HepG2 (cell line): ENCODE measurements around the gene GLDC. TPM values are rescaled to one million over a fixed set of nuclear protein-coding genes. Genes with fewer than 3 reads are reported as not detected.
A peak's percentile ranks its signal among the peaks of the same experiment; 100 is the strongest.

Source experiments
- KAT2B ChIP-seq: fragments of 150-350 bp; IDR thresholded peaks from 2 replicates; pipeline ENCODE4 v1.6.1; 2014; ENCODE audit warnings: low read depth, low read length, borderline replicate concordance
- KDM1A ChIP-seq: IDR thresholded peaks from 2 replicates; pipeline ENCODE4 v1.6.1; 2016; ENCODE audit warnings: missing compliant biosample characterization
- MED13 ChIP-seq: sonication (generic); formaldehyde crosslinking; IDR thresholded peaks from 2 replicates; pipeline ENCODE4 v1.5.0; 2020; ENCODE audit warnings: missing genetic modification reagents
- MTF1 ChIP-seq: sonication (generic); formaldehyde crosslinking; IDR thresholded peaks from 2 replicates; pipeline ENCODE4 v1.5.0; 2020; ENCODE audit warnings: missing genetic modification reagents
- NONO ChIP-seq, 2 experiments: fragments of 450-650 bp in 1 of 2; sonication (generic) in 1 of 2; formaldehyde crosslinking in 1 of 2; IDR thresholded peaks in 1 of 2; conservative IDR thresholded peaks in 1 of 2; 2 replicates each; pipeline versions ENCODE4 v1.6.1 to v1.8.0; 2017 to 2022; ENCODE audit warnings: mild to moderate bottlenecking in 1 of 2, missing genetic modification reagents in 1 of 2, moderate library complexity in 1 of 2
- NR2F6 ChIP-seq, 2 experiments: IDR thresholded peaks; 2 replicates each; pipeline ENCODE4 v1.6.1; 2016; ENCODE audit warnings: antibody characterized with exemption in 1 of 2, mild to moderate bottlenecking in 1 of 2
- PCBP1 ChIP-seq: fragments of 200-400 bp; formaldehyde crosslinking; IDR thresholded peaks from 2 replicates; pipeline ENCODE4 v1.6.1; 2017; ENCODE audit warnings: mild to moderate bottlenecking, low read depth, low read length, borderline replicate concordance
- PRMT3 ChIP-seq: sonication (generic); formaldehyde crosslinking; IDR thresholded peaks from 2 replicates; pipeline ENCODE4 v1.8.1; 2022; ENCODE audit warnings: low read depth, mild to moderate bottlenecking, moderate library complexity, missing genetic modification reagents, borderline replicate concordance
- RFX3 ChIP-seq: IDR thresholded peaks from 2 replicates; pipeline ENCODE4 v1.6.1; 2016; ENCODE audit warnings: missing biosample characterization, missing genetic modification reagents
- SAFB2 ChIP-seq: sonication (generic); formaldehyde crosslinking; IDR thresholded peaks from 2 replicates; pipeline ENCODE4 v1.5.1; 2020; ENCODE audit warnings: missing genetic modification reagents, low read depth, mild to moderate bottlenecking, borderline replicate concordance
- SP2 ChIP-seq: sonication (generic); formaldehyde crosslinking; IDR thresholded peaks from 2 replicates; pipeline ENCODE4 v1.5.1; 2020; ENCODE audit warnings: mild to moderate bottlenecking, missing genetic modification reagents
- TCF7L2 ChIP-seq: IDR thresholded peaks from 2 replicates; pipeline ENCODE4 v1.6.1; 2011; ENCODE audit warnings: mild to moderate bottlenecking, low read depth, low read length, moderate library complexity
- XBP1 ChIP-seq: sonication (generic); formaldehyde crosslinking; IDR thresholded peaks from 2 replicates; pipeline ENCODE4 v1.5.0; 2020; ENCODE audit warnings: missing genetic modification reagents
- ZBTB1 ChIP-seq: sonication (generic); formaldehyde crosslinking; IDR thresholded peaks from 2 replicates; pipeline ENCODE4 v1.4.0; 2020; ENCODE audit warnings: missing genetic modification reagents, borderline replicate concordance
- ZNF33B ChIP-seq: sonication (generic); formaldehyde crosslinking; IDR thresholded peaks from 2 replicates; pipeline ENCODE4 v1.5.1; 2020; ENCODE audit warnings: mild to moderate bottlenecking, missing genetic modification reagents
- ZNF644 ChIP-seq: IDR thresholded peaks from 2 replicates; pipeline ENCODE4 v1.6.1; 2016; ENCODE audit warnings: low read depth
- ZNF678 ChIP-seq: sonication (generic); formaldehyde crosslinking; IDR thresholded peaks from 2 replicates; pipeline ENCODE4 v1.4.0; 2020; ENCODE audit warnings: mild to moderate bottlenecking, missing genetic modification reagents
- ZNF761 ChIP-seq: sonication (generic); formaldehyde crosslinking; conservative IDR thresholded peaks from 2 replicates; pipeline ENCODE4 v1.4.0; 2020; ENCODE audit warnings: mild to moderate bottlenecking, missing genetic modification reagents
- ZSCAN12 ChIP-seq: sonication (generic); formaldehyde crosslinking; IDR thresholded peaks from 2 replicates; pipeline ENCODE4 v1.9.0; 2021; ENCODE audit warnings: mild to moderate bottlenecking, missing genetic modification reagents
- polyA plus RNA-seq, 8 experiments: library from polyadenylated mRNA; depleted of rRNA in 3 of 8; stranded (reverse) in 7 of 8; unstranded in 1 of 8; fragments of >200 nt; fragmentation: Illumina TruSeq in 4 of 8; extraction: Trizol in 4 of 8; gene quantifications; 2 replicates each; pipeline versions ENCODE4 v1.2.1 to v1.2.3, GENCODE V29; 2011 to 2016; ENCODE audit warnings: low read depth in 4 of 8, missing spikeins in 1 of 8, mixed read lengths in 1 of 8; ENCODE audit not compliant: insufficient read depth in 1 of 8
- total RNA-seq, 5 experiments: library from RNA; depleted of rRNA; stranded (reverse); fragments of >200 nt; fragmentation: Illumina TruSeq; extraction: Trizol; gene quantifications; 2 replicates each; pipeline ENCODE4 v1.2.3, GENCODE V29; 2016; ENCODE audit warnings: low read depth in 1 of 5
- TF ChIP-seq, protein P1 (sequence below): sonication (generic); formaldehyde crosslinking; IDR thresholded peaks from 2 replicates; pipeline ENCODE4 v1.8.0; 2022; ENCODE audit warnings: mild to moderate bottlenecking, missing genetic modification reagents, moderate library complexity
- TF ChIP-seq, protein P2 (sequence below): IDR thresholded peaks from 2 replicates; pipeline ENCODE4 v1.4.0; 2020; ENCODE audit warnings: mild to moderate bottlenecking, missing genetic modification reagents
- TF ChIP-seq, protein P3 (sequence below), 2 experiments: sonication (generic) in 1 of 2; formaldehyde crosslinking in 1 of 2; IDR thresholded peaks; 2 replicates each; pipeline versions ENCODE4 v1.5.1 to v1.6.1; 2011 to 2020; ENCODE audit warnings: borderline replicate concordance in 1 of 2, low read depth in 1 of 2, low read length in 1 of 2, mild to moderate bottlenecking in 1 of 2, missing genetic modification reagents in 1 of 2, moderate library complexity in 1 of 2
- TF ChIP-seq, protein P4 (sequence below): sonication (generic); IDR thresholded peaks from 2 replicates; pipeline ENCODE4 v1.6.1; 2016; ENCODE audit warnings: low read depth, borderline replicate concordance

GLDC gene
- total and polyA plus RNA-seq, 2 of the 13 experiments (the other 11 are each of a cell fraction or from before 2014, with no cell fraction given), result 59.3 to 115 TPM

DNA sequence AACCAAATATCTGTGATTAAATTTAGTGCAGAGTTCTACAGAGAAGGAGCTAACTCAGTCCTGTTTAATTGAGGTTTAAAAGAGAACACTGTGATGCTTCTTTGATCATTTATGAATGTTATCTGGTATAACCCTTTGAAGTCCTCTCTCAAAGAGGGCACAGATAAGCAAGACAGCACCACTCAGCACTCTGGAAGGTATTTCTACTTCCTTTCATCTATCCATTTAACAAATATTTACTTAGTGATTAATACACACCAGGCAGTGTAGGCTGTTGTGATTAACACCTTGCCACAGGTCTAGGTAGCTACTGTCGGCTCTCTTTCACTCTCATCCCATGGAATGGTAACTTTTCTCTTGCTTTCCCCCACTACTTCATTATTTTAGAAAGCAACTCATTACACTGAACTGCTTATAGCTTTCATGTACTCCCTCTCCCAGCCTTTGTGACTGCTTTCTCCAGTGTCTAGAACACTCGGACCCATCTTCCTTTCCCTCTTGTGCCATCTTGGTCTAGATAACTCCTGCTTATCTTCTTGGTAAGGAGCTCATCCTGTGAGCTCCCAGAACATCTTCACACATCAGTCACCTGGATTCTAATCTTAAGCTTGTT lies 54.7 kb downstream of the GLDC start (continued):
- TF ChIP-seq ZSCAN12 (CRISPR knock-in tag) (no peak), RFX3 (no peak), PRMT3 (CRISPR knock-in tag) (no peak), ZNF644 (CRISPR knock-in tag) (no peak), NONO (IDR thresholded peaks at IDR 0.05) (no peak), NONO (CRISPR knock-in tag; conservative IDR thresholded peaks at IDR 0.05) (peak; percentile 50; the same call in 1 of the 2 replicates), KDM1A (CRISPR knock-in tag) (0 out of 2 replicates have a peak, but pooled peaks have one; percentile 49), XBP1 (CRISPR knock-in tag) (no peak), SAFB2 (CRISPR knock-in tag) (no peak), KAT2B (no peak), PCBP1 (no peak), ZNF33B (no peak), ZNF761 (CRISPR knock-in tag) (no peak), ZBTB1 (CRISPR knock-in tag) (no peak), ZNF678 (CRISPR knock-in tag) (no peak), SP2 (CRISPR knock-in tag) (no peak), NR2F6 (IDR thresholded peaks at IDR 0.05) (peak; percentile 92), NR2F6 (CRISPR knock-in tag; IDR thresholded peaks at IDR 0.05) (peak; percentile 91), MTF1 (no peak), MED13 (CRISPR knock-in tag) (no peak), TCF7L2 (peak; percentile 100)
- TF ChIP-seq, protein P1, sequence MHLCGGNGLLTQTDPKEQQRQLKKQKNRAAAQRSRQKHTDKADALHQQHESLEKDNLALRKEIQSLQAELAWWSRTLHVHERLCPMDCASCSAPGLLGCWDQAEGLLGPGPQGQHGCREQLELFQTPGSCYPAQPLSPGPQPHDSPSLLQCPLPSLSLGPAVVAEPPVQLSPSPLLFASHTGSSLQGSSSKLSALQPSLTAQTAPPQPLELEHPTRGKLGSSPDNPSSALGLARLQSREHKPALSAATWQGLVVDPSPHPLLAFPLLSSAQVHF (CRISPR knock-in tag), result no peak
- TF ChIP-seq, protein P2, sequence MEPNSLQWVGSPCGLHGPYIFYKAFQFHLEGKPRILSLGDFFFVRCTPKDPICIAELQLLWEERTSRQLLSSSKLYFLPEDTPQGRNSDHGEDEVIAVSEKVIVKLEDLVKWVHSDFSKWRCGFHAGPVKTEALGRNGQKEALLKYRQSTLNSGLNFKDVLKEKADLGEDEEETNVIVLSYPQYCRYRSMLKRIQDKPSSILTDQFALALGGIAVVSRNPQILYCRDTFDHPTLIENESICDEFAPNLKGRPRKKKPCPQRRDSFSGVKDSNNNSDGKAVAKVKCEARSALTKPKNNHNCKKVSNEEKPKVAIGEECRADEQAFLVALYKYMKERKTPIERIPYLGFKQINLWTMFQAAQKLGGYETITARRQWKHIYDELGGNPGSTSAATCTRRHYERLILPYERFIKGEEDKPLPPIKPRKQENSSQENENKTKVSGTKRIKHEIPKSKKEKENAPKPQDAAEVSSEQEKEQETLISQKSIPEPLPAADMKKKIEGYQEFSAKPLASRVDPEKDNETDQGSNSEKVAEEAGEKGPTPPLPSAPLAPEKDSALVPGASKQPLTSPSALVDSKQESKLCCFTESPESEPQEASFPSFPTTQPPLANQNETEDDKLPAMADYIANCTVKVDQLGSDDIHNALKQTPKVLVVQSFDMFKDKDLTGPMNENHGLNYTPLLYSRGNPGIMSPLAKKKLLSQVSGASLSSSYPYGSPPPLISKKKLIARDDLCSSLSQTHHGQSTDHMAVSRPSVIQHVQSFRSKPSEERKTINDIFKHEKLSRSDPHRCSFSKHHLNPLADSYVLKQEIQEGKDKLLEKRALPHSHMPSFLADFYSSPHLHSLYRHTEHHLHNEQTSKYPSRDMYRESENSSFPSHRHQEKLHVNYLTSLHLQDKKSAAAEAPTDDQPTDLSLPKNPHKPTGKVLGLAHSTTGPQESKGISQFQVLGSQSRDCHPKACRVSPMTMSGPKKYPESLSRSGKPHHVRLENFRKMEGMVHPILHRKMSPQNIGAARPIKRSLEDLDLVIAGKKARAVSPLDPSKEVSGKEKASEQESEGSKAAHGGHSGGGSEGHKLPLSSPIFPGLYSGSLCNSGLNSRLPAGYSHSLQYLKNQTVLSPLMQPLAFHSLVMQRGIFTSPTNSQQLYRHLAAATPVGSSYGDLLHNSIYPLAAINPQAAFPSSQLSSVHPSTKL (CRISPR knock-in tag), result peak; percentile 98
- TF ChIP-seq, protein P3, sequence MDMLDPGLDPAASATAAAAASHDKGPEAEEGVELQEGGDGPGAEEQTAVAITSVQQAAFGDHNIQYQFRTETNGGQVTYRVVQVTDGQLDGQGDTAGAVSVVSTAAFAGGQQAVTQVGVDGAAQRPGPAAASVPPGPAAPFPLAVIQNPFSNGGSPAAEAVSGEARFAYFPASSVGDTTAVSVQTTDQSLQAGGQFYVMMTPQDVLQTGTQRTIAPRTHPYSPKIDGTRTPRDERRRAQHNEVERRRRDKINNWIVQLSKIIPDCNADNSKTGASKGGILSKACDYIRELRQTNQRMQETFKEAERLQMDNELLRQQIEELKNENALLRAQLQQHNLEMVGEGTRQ (IDR thresholded peaks at IDR 0.05; ENCODE audit: low read depth, low read length), result no peak
- TF ChIP-seq, protein P3 (CRISPR knock-in tag; IDR thresholded peaks at IDR 0.05; ENCODE audit: borderline replicate concordance), result no peak
- TF ChIP-seq, protein P4, sequence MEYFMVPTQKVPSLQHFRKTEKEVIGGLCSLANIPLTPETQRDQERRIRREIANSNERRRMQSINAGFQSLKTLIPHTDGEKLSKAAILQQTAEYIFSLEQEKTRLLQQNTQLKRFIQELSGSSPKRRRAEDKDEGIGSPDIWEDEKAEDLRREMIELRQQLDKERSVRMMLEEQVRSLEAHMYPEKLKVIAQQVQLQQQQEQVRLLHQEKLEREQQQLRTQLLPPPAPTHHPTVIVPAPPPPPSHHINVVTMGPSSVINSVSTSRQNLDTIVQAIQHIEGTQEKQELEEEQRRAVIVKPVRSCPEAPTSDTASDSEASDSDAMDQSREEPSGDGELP, result peak; percentile 66; the same call in 1 of the 2 replicates
